HepG2 (cell line): Measurements from ENCODE around the gene TRNT1. TPM values are rescaled to one million over a fixed set of nuclear protein-coding genes. Genes with fewer than 3 reads are reported as not detected.

Experiments used
- HNRNPUL1 ChIP-seq: fragments of 200-400 bp; formaldehyde crosslinking; IDR thresholded peaks from 2 replicates; pipeline ENCODE4 v1.6.1; 2017; ENCODE audit warnings: low read depth, mild to moderate bottlenecking, low read length, moderate library complexity
- HOXD1 ChIP-seq: sonication (generic); formaldehyde crosslinking; IDR thresholded peaks from 2 replicates; pipeline ENCODE4 v1.5.0; 2020; ENCODE audit warnings: missing genetic modification reagents
- ONECUT2 ChIP-seq: sonication (generic); formaldehyde crosslinking; IDR thresholded peaks from 2 replicates; pipeline ENCODE4 v1.4.0; 2020; ENCODE audit warnings: missing genetic modification reagents
- RFXANK ChIP-seq: IDR thresholded peaks from 2 replicates; pipeline ENCODE4 v1.6.1; 2016
- SKI ChIP-seq: fragments of 450-650 bp; IDR thresholded peaks from one replicate; pipeline ENCODE4 v1.6.1; 2018; ENCODE audit warnings: mild to moderate bottlenecking; ENCODE audit not compliant: partially characterized antibody
- ZBTB21 ChIP-seq: sonication (generic); formaldehyde crosslinking; IDR thresholded peaks from 2 replicates; pipeline ENCODE4 v1.4.0; 2020; ENCODE audit warnings: missing genetic modification reagents
- ZNF24 ChIP-seq: fragments of 450-650 bp; IDR thresholded peaks from 2 replicates; pipeline ENCODE4 v1.6.1; 2017; ENCODE audit warnings: antibody characterized with exemption, mild to moderate bottlenecking
- ZNF367 ChIP-seq: sonication (generic); formaldehyde crosslinking; IDR thresholded peaks from 2 replicates; pipeline ENCODE4 v1.4.0; 2020; ENCODE audit warnings: missing genetic modification reagents, borderline replicate concordance
- ZNF781 ChIP-seq: sonication (generic); formaldehyde crosslinking; IDR thresholded peaks from 2 replicates; pipeline ENCODE4 v1.5.1; 2020; ENCODE audit warnings: borderline replicate concordance, mild to moderate bottlenecking, missing genetic modification reagents; ENCODE audit errors: not compliant biosample characterization
- ZNF850 ChIP-seq: sonication (generic); formaldehyde crosslinking; conservative IDR thresholded peaks from 2 replicates; pipeline ENCODE4 v1.9.0; 2021; ENCODE audit warnings: mild to moderate bottlenecking, missing genetic modification reagents
- polyA plus RNA-seq, 8 experiments: library from polyadenylated mRNA; depleted of rRNA in 3 of 8; stranded (reverse) in 7 of 8; unstranded in 1 of 8; fragments of >200 nt; fragmentation: Illumina TruSeq in 4 of 8; extraction: Trizol in 4 of 8; gene quantifications; 2 replicates each; pipeline versions ENCODE4 v1.2.1 to v1.2.3, GENCODE V29; 2011 to 2016; ENCODE audit warnings: low read depth in 4 of 8, missing spikeins in 1 of 8, mixed read lengths in 1 of 8; ENCODE audit not compliant: insufficient read depth in 1 of 8
- total RNA-seq, 5 experiments: library from RNA; depleted of rRNA; stranded (reverse); fragments of >200 nt; fragmentation: Illumina TruSeq; extraction: Trizol; gene quantifications; 2 replicates each; pipeline ENCODE4 v1.2.3, GENCODE V29; 2016; ENCODE audit warnings: low read depth in 1 of 5
- TF ChIP-seq, protein P1 (sequence below): sonication (generic); formaldehyde crosslinking; IDR thresholded peaks from 2 replicates; pipeline ENCODE4 v1.9.0; 2021; ENCODE audit warnings: missing genetic modification reagents, borderline replicate concordance
- TF ChIP-seq, protein P2 (sequence below): sonication (generic); formaldehyde crosslinking; IDR thresholded peaks from 2 replicates; pipeline ENCODE4 v1.5.0; 2020; ENCODE audit warnings: mild to moderate bottlenecking, missing genetic modification reagents, borderline replicate concordance

The TRNT1 gene
- total and polyA plus RNA-seq, 2 of the 13 experiments (the other 11 are each of a cell fraction or from before 2014, with no cell fraction given): 9.4 to 27.7 TPM

DNA sequence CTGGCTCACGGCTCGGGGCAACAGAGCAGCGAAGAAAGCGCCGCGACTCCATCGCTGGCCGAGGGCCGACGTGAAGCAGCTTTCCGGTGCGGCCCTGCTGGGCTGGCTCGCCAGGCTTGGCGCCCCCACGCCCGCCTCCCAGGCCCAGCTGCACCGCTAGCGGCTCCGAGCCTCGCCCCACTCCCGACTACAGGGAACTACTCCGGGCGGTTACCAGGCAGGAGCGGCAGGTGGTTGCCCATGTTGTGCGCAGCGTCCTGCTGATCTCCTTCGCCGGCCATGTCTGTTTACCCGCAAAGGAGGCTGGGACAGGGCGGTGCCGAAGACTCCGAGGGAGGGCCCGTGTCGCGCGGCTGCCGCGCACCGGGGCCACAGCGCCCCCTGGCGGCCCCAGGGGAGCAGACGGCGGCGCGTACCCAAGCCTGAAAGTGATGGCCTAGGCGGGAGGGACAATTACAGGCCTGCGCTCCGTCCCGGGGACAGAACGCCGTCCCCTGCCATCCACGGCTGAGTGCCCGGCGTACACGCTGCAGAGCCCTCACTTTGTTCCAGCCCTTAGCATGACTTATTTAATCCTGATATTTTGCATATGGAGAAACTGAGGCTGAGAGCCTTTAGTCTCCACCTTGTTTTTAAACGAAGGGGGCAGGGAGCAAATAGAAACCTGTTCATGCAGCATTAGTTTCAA is 52.8 kb downstream of the TRNT1 start, which contains the start of gene CRBN (continued):
- TF ChIP-seq, protein P1, sequence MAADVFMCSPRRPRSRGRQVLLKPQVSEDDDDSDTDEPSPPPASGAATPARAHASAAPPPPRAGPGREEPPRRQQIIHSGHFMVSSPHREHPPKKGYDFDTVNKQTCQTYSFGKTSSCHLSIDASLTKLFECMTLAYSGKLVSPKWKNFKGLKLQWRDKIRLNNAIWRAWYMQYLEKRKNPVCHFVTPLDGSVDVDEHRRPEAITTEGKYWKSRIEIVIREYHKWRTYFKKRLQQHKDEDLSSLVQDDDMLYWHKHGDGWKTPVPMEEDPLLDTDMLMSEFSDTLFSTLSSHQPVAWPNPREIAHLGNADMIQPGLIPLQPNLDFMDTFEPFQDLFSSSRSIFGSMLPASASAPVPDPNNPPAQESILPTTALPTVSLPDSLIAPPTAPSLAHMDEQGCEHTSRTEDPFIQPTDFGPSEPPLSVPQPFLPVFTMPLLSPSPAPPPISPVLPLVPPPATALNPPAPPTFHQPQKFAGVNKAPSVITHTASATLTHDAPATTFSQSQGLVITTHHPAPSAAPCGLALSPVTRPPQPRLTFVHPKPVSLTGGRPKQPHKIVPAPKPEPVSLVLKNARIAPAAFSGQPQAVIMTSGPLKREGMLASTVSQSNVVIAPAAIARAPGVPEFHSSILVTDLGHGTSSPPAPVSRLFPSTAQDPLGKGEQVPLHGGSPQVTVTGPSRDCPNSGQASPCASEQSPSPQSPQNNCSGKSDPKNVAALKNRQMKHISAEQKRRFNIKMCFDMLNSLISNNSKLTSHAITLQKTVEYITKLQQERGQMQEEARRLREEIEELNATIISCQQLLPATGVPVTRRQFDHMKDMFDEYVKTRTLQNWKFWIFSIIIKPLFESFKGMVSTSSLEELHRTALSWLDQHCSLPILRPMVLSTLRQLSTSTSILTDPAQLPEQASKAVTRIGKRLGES (CRISPR knock-in tag): no peak
- TF ChIP-seq ZNF850 (CRISPR knock-in tag) (no peak), ZNF781 (peak; percentile 60), HOXD1 (CRISPR knock-in tag) (peak; percentile 80; the same call in 1 of the 2 replicates), ONECUT2 (CRISPR knock-in tag) (no peak), HNRNPUL1 (no peak), ZBTB21 (CRISPR knock-in tag) (no peak), ZNF367 (CRISPR knock-in tag) (no peak), RFXANK (CRISPR knock-in tag) (0 out of 2 replicates have a peak, but pooled peaks have one; percentile 68), SKI (peak; percentile 82), ZNF24 (no peak)
- TF ChIP-seq, protein P2, sequence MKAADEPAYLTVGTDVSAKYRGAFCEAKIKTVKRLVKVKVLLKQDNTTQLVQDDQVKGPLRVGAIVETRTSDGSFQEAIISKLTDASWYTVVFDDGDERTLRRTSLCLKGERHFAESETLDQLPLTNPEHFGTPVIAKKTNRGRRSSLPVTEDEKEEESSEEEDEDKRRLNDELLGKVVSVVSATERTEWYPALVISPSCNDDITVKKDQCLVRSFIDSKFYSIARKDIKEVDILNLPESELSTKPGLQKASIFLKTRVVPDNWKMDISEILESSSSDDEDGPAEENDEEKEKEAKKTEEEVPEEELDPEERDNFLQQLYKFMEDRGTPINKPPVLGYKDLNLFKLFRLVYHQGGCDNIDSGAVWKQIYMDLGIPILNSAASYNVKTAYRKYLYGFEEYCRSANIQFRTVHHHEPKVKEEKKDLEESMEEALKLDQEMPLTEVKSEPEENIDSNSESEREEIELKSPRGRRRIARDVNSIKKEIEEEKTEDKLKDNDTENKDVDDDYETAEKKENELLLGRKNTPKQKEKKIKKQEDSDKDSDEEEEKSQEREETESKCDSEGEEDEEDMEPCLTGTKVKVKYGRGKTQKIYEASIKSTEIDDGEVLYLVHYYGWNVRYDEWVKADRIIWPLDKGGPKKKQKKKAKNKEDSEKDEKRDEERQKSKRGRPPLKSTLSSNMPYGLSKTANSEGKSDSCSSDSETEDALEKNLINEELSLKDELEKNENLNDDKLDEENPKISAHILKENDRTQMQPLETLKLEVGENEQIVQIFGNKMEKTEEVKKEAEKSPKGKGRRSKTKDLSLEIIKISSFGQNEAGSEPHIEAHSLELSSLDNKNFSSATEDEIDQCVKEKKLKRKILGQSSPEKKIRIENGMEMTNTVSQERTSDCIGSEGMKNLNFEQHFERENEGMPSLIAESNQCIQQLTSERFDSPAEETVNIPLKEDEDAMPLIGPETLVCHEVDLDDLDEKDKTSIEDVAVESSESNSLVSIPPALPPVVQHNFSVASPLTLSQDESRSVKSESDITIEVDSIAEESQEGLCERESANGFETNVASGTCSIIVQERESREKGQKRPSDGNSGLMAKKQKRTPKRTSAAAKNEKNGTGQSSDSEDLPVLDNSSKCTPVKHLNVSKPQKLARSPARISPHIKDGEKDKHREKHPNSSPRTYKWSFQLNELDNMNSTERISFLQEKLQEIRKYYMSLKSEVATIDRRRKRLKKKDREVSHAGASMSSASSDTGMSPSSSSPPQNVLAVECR (CRISPR knock-in tag): peak; percentile 94
